ENCODE results near the gene CHRNA7. TPM values are rescaled to one million over a fixed set of nuclear protein-coding genes. Genes with fewer than 3 reads are reported as not detected.

The CHRNA7 gene
- polyA plus RNA-seq, 2 of the 4 experiments (the other 2 are of a cell fraction): 1.3 to 1.4 TPM

GRCh38 chr15:32030795-32031194 is 480 bp downstream of the CHRNA7 start:
- WGBS (ENCODE audit: missing lambda C conversion rate): 61% methylated on average over 9 of the region's 21 CpGs
- CTCF ChIA-PET: interaction anchor here (0.9 to 2.6 kb wide), 5 partner anchors 11 to 171 kb away, joined by 3 to 14 read pairs (median 3); no protein-coding TSS in a partner anchor
- Histone ChIP-seq H3K4me3 (peak overlapping the region; percentile 85), H3K4me2 (peak overlapping the region; percentile 100), H3K27ac (peak overlapping the region; percentile 75 to 86), H3K4me1 (peaks cover 9% of the 10 kb centered on the region; the same call in 1 of the 3 replicates), H3K9me3 (no peaks in the 10 kb centered on the region)
- ATAC-seq: peak; percentile 9 to 15; a peak in 4 of 6 replicates
- POLR2A ChIA-PET: no interaction called here
- no peak for FAIRE-seq
- TF ChIP-seq TP53 (CRISPR knock-in tag; IDR thresholded peaks at IDR 0.05) (no peak), CBX2 (IDR thresholded peaks at IDR 0.05; ENCODE audit: borderline replicate concordance, low read depth) (no peak), TFCP2L1 (CRISPR knock-in tag; IDR thresholded peaks at IDR 0.05) (no peak), FOSB (CRISPR knock-in tag; IDR thresholded peaks at IDR 0.05) (no peak), RAD21 (conservative IDR thresholded peaks at IDR 0.05 in 1 of 2, IDR thresholded peaks at IDR 0.05 in 1 of 2) (no peak), CTCF (IDR thresholded peaks at IDR 0.05) (no peak)
- peak in 1 of 2 experiments; percentile 16 for DNase-seq (ENCODE audit: low read depth in 1 of 2, low spot score in 1 of 2)

- TF ChIP-seq EHMT2 (IDR thresholded peaks at IDR 0.05; ENCODE audit: low read depth) (no peak), TP53 (CRISPR knock-in tag; IDR thresholded peaks at IDR 0.05) (no peak), FOSL2 (IDR thresholded peaks at IDR 0.05) (no peak), FOSL2 (CRISPR knock-in tag; IDR thresholded peaks at IDR 0.05) (no peak), HMGXB4 (CRISPR knock-in tag; IDR thresholded peaks at IDR 0.05; ENCODE audit: borderline replicate concordance) (no peak), MAFK (IDR thresholded peaks at IDR 0.05; ENCODE audit: partially characterized antibody) (no peak), BHLHE40 (IDR thresholded peaks at IDR 0.05; ENCODE audit: low read depth, low read length) (no peak), FOXS1 (CRISPR knock-in tag; IDR thresholded peaks at IDR 0.05) (no peak), SREBF2 (IDR thresholded peaks at IDR 0.05) (no peak), HOXB5 (CRISPR knock-in tag; IDR thresholded peaks at IDR 0.05) (no peak), MAX (IDR thresholded peaks at IDR 0.05) (no peak), USF2 (IDR thresholded peaks at IDR 0.05) (no peak), TFCP2L1 (CRISPR knock-in tag; IDR thresholded peaks at IDR 0.05) (no peak)
- no peak overlapping the region for H3K4me2 ChIP-seq
- H3K4me1 ChIP-seq: peaks cover 9% of the 10 kb centered on the region; the same call in 1 of the 3 replicates
- ChIA-PET POLR2A (no interaction called here), CTCF (interaction anchor here (0.7 to 1.9 kb wide), 3 partner anchors 9 to 708 kb away, joined by 3 to 5 read pairs (median 4); no protein-coding TSS in a partner anchor)
- H3K27ac ChIP-seq: no peak overlapping the region
- H3K9me3 ChIP-seq: no peaks in the 10 kb centered on the region
- FAIRE-seq (no peak), ATAC-seq (no peak), DNase-seq (ENCODE audit: low read depth in 1 of 2, low spot score in 1 of 2) (no peak)
- 50% methylated on average over 5 of the region's 5 CpGs for WGBS (ENCODE audit: missing lambda C conversion rate)
- H3K4me3 ChIP-seq: no peak overlapping the region
Observed at GRCh38 chr15:32033186-32033890, 3.0 kb downstream of the CHRNA7 start.

GRCh38 chr15:32034106-32034505 is 3.8 kb downstream of the CHRNA7 start:
- ATAC-seq: no peak
- no peak for DNase-seq (ENCODE audit: low read depth in 1 of 2, low spot score in 1 of 2)
- TF ChIP-seq KDM5A (IDR thresholded peaks at IDR 0.05) (no peak), FOSL2 (IDR thresholded peaks at IDR 0.05) (no peak), FOSL2 (CRISPR knock-in tag; IDR thresholded peaks at IDR 0.05) (no peak), MYC (IDR thresholded peaks at IDR 0.05; ENCODE audit: borderline replicate concordance, low read length) (no peak), JUN (IDR thresholded peaks at IDR 0.05) (no peak), CBX2 (IDR thresholded peaks at IDR 0.05; ENCODE audit: borderline replicate concordance, low read depth) (no peak), REST (IDR thresholded peaks at IDR 0.05) (no peak)
- FAIRE-seq: no peak
- Histone ChIP-seq H3K9me3 (no peaks in the 10 kb centered on the region), H3K4me1 (peaks cover 7% of the 10 kb centered on the region; the same call in 1 of the 3 replicates), H3K27ac (no peak overlapping the region), H3K4me3 (no peak overlapping the region), H3K4me2 (no peak overlapping the region)
- ChIA-PET POLR2A (no interaction called here), CTCF (interaction anchor here (1.9 kb wide), 1 partner anchor 8 kb away, joined by 5 read pairs; no protein-coding TSS in a partner anchor)
